Peyer's patch (tissue), 4 donors: ENCODE data around the gene METTL24.

Experiments
- CTCF ChIP-seq, 6 experiments: fragments of 450-650 bp in 4 of 6; fragments of 200-600 bp in 2 of 6; sonication (generic) in 1 of 6; IDR thresholded peaks; one replicate each; pipeline ENCODE4 v1.5.1; 2017 to 2019; ENCODE audit warnings: antibody characterized with exemption in 6 of 6, mild to moderate bottlenecking in 3 of 6, moderate library complexity in 1 of 6
- POLR2A ChIP-seq, 2 donors: fragments of 450-650 bp; IDR thresholded peaks; one replicate each; pipeline ENCODE4 v1.5.1; 2017; ENCODE audit warnings: antibody characterized with exemption in 2 of 2, mild to moderate bottlenecking in 2 of 2, moderate library complexity in 2 of 2

DNA sequence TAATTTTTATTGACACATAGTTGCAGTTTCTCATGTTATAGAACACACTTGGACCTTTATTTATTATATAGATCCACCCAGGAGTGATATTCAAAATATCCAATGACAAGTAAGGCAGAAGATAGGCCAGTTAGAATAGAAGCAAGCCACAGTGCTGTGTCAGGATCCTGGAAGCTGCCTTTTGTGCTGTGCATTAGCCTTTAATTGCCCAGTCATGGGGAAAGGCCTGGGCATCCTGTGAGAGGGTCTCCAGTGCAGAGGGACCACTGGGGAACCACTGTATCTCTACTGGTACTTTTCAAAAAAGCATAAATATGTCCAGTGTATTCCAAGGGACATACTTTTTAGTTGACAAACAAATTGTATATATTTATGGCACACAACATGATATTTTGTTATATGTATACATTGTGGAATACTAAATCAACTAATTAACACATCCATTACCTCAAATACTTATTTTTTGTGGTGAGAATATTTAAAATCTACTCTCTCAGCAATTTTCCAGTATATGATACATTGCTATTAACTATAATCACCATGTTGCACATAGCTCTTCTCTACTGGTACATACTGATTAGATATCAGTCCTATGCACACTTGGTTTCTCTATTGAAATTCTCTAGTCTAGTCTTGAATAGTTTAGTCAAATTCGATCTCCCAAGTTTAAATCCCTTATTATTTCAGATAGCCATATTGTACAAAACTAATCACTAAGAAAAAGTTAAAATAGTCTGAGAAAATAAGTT is 118.4 kb downstream of the METTL24 start:
- TF ChIP-seq CTCF (IDR thresholded peaks at IDR 0.05): no peak
- TF ChIP-seq POLR2A (IDR thresholded peaks at IDR 0.05): no peak
